ENCODE data around the gene HOXA13. TPM values are rescaled to one million over a fixed set of nuclear protein-coding genes. Genes with fewer than 3 reads are reported as not detected.
A peak's percentile ranks its signal among the peaks of the same experiment; 100 is the strongest.

Gene HOXA13
- total RNA-seq, 4 donors from 2014 or later, result 0.82 to 2.4 (median 1.7) TPM

DNA sequence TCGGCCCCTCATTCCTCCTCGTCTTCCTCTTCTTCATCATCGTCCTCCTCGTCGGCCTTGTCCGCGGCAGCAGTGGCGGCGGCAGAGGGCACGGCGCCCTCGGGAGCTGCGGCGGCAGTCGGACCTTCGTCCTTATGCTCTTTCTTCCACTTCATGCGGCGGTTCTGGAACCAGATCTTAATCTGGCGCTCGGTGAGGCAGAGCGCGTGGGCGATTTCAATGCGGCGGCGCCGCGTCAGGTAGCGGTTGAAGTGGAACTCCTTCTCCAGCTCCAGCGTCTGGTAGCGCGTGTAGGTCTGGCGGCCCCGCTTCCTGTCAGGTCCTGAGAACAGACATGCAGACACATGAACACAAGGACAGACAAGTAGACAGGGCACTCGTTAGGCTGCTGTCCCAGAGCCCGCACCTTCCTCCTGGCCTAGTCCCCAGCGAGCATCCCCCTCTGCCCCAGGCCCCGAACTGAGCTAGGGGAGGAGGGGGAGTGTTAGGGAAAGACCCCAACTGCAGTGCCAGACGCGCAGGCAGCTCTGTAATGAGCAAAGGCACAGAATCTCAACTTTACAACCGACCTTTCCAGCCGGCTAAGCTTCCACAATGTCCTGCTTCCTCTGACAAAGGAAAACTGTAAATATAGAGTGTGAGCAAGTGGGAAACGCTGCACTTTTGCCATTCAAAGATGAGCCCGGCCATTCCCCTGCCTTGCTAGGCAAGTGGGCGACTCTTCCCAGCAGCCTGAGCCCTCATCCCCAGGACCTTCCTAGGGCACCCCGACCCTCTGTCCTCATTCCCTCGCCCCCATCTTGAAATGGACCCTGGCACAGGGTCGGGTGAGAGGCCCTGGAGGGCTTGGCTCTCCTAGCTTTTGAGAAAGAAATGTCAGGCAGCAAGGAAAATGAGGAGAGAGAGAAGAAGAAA is 44.7 kb downstream of the HOXA13 start:
- in situ Hi-C loops (cut with MboI; ENCODE audit: low sequenced_read_pairs in 4 of 4) (loop anchor here in 2 of 4 donors (10.0 to 25.0 kb wide), 3 partner anchors 780 to 943 kb away; partner anchors contain the start of genes CBX3 (in 1 of the 2) and HNRNPA2B1 (in 1 of the 2)), intact Hi-C loops (cut with DNase I; ENCODE audit: low total_unique reads) (no loop called here)
- no peaks in the 10 kb centered on the region for H3K36me3 ChIP-seq
- no peak for TF ChIP-seq POLR2A (IDR thresholded peaks at IDR 0.05)
- TF ChIP-seq, protein P1, sequence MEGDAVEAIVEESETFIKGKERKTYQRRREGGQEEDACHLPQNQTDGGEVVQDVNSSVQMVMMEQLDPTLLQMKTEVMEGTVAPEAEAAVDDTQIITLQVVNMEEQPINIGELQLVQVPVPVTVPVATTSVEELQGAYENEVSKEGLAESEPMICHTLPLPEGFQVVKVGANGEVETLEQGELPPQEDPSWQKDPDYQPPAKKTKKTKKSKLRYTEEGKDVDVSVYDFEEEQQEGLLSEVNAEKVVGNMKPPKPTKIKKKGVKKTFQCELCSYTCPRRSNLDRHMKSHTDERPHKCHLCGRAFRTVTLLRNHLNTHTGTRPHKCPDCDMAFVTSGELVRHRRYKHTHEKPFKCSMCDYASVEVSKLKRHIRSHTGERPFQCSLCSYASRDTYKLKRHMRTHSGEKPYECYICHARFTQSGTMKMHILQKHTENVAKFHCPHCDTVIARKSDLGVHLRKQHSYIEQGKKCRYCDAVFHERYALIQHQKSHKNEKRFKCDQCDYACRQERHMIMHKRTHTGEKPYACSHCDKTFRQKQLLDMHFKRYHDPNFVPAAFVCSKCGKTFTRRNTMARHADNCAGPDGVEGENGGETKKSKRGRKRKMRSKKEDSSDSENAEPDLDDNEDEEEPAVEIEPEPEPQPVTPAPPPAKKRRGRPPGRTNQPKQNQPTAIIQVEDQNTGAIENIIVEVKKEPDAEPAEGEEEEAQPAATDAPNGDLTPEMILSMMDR (IDR thresholded peaks at IDR 0.05 in 4 of 5, conservative IDR thresholded peaks at IDR 0.05 in 1 of 5), result no peak
- H3K4me3 ChIP-seq, result peak overlapping the region; percentile 63 to 96 (median 81)
- peak in 1 of 2 donors; percentile 20 for DNase-seq
- no peak for ATAC-seq
- H3K4me1 ChIP-seq, result peaks cover 25 to 31% of the 10 kb centered on the region in 2 donors
- H3K27ac ChIP-seq, result peak overlapping the region; percentile 83 to 97 (median 90)
- H3K27me3 ChIP-seq, result no peaks in the 10 kb centered on the region
- no peaks in the 10 kb centered on the region for H3K9me3 ChIP-seq

DNA sequence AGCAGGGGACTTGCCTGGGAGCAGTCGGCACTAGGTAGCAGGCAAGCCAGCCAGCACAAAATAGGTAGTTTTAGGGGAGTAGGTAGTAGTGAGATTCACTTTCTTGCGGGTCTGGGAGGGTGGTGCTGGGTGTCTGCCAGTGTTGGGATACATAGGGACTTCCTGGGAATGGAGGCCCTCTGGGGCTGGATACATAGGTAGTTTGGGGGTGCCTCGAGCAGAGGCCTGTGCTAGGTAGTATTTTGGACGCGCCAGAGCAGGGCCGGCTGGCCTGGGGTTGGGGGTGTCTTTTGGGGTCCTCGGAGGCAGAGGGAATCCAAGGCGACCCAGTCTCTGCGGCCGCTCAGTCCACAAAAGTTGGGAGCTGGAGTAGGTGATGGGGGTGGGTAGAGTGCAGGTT is 45.5 kb downstream of the HOXA13 start:
- H3K27me3 ChIP-seq, result no peaks in the 10 kb centered on the region
- no peak for DNase-seq

DNA sequence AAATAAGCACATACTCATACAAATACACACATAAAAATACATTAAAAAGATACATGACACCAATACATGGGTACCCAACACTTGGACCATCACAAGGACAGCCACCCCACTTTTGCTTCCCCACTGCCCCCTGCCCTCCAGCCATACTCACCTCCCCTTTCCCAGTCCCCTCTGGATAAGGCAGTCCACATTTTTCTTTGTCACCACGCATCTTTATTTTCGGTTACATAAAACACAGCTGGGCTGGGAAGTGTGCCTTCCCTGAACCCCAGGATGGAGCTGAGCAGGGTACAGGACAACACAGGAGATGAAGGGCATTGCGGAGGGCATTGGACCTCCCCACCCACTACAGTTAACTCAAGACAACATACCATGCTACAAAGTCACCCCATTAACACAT is 46.4 kb downstream of the HOXA13 start:
- Histone ChIP-seq H3K27ac (peak overlapping the region in 2 of 4 donors; percentile 90 to 95), H3K36me3 (no peaks in the 10 kb centered on the region), H3K4me3 (no peak overlapping the region), H3K4me1 (peaks cover 41 to 48% of the 10 kb centered on the region in 2 donors), H3K27me3 (no peaks in the 10 kb centered on the region), H3K9me3 (no peaks in the 10 kb centered on the region)
- in situ Hi-C loops (cut with MboI; ENCODE audit: low sequenced_read_pairs in 4 of 4) (loop anchor here in 2 of 4 donors (10.0 to 25.0 kb wide), 3 partner anchors 779 to 941 kb away; partner anchors contain the start of genes CBX3 (in 1 of the 2) and HNRNPA2B1 (in 1 of the 2)), intact Hi-C loops (cut with DNase I; ENCODE audit: low total_unique reads) (no loop called here)
- TF ChIP-seq POLR2A (IDR thresholded peaks at IDR 0.05), result no peak
- TF ChIP-seq, protein P1 (IDR thresholded peaks at IDR 0.05 in 4 of 5, conservative IDR thresholded peaks at IDR 0.05 in 1 of 5), result no peak
- DNase-seq (no peak), ATAC-seq (no peak)

More for the DNA sequence above, 45.5 kb downstream of the HOXA13 start:
- intact Hi-C loops (cut with DNase I; ENCODE audit: low total_unique reads), result no loop called here
- Histone ChIP-seq H3K9me3 (no peaks in the 10 kb centered on the region), H3K36me3 (no peaks in the 10 kb centered on the region), H3K27ac (peak overlapping the region in 1 of 4 donors; percentile 94), H3K4me1 (peaks cover 33 to 39% of the 10 kb centered on the region in 2 donors), H3K4me3 (no peak overlapping the region)
- in situ Hi-C loops (cut with MboI; ENCODE audit: low sequenced_read_pairs in 4 of 4), result loop anchor here in 2 of 4 donors (10.0 to 25.0 kb wide), 3 partner anchors 780 to 942 kb away; partner anchors contain the start of genes CBX3 (in 1 of the 2) and HNRNPA2B1 (in 1 of the 2)
- TF ChIP-seq, protein P1 (IDR thresholded peaks at IDR 0.05 in 4 of 5, conservative IDR thresholded peaks at IDR 0.05 in 1 of 5), result no peak
- TF ChIP-seq POLR2A (IDR thresholded peaks at IDR 0.05), result no peak
- no peak for ATAC-seq

DNA sequence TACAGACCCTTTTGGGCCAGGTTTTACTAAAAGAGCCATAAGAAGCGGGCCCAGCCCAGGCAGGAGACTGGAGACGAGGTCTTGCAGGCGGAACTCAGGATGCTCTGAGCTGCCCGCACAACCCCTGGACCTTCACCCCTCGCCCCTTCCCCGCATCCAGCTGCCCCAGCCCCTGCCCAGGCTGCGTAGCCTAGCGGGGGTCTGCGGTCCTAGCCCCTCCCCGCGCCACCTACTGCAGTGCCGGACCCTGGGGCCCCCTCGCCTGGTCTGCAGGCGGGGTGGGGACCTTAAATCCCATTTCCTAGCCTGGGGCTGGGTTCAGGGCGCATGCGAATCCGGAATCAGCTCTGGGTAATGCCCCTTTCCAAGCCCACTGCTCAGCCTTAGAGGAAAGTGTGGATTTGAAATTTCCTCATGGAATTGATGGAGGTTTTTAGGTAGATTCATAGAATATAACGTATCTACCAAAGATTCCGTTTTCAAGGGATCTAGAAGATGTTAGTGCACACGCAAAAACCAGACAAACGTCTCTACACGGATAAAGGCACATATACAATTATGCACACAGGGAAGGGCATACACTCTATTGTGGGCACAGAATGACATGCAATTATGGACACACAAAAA is 47.0 kb downstream of the HOXA13 start:
- ATAC-seq (no peak), DNase-seq (no peak)
- in situ Hi-C loops (cut with MboI; ENCODE audit: low sequenced_read_pairs in 4 of 4), result loop anchor here in 2 of 4 donors (10.0 to 25.0 kb wide), 3 partner anchors 778 to 941 kb away; partner anchors contain the start of genes CBX3 (in 1 of the 2) and HNRNPA2B1 (in 1 of the 2)

More for the DNA sequence above, 47.0 kb downstream of the HOXA13 start:
- Histone ChIP-seq H3K27me3 (no peaks in the 10 kb centered on the region), H3K36me3 (no peaks in the 10 kb centered on the region), H3K4me3 (peak overlapping the region; percentile 64 to 75 (median 70)), H3K9me3 (no peaks in the 10 kb centered on the region), H3K27ac (peak overlapping the region; percentile 90 to 96 (median 94)), H3K4me1 (peaks cover 44 to 54% of the 10 kb centered on the region in 2 donors)
- intact Hi-C loops (cut with DNase I; ENCODE audit: low total_unique reads), result no loop called here
- no peak for TF ChIP-seq POLR2A (IDR thresholded peaks at IDR 0.05)
- TF ChIP-seq, protein P1 (IDR thresholded peaks at IDR 0.05 in 4 of 5, conservative IDR thresholded peaks at IDR 0.05 in 1 of 5), result no peak
